Activated CD8-positive, alpha-beta memory T cell treated with anti-CD3 and anti-CD28 coated beads for 36 hours (primary cell): ENCODE data around the gene C14orf180. TPM values are rescaled to one million over a fixed set of nuclear protein-coding genes. Genes with fewer than 3 reads are reported as not detected.

Experiments
- CTCF ChIA-PET: fragments of 350-600 bp; sonication (Branson Sonifier 250); formaldehyde crosslinking; loops from one replicate; lab custom pipeline; 2021; ENCODE audit warnings: antibody characterized with exemption; lab: Charles Lee
- POLR2A ChIA-PET: fragments of 350-600 bp; sonication (Branson Sonifier 250); formaldehyde crosslinking; loops from one replicate; lab custom pipeline; 2021; ENCODE audit warnings: antibody characterized with exemption; lab: Charles Lee
- total RNA-seq, 2 experiments: library from RNA; stranded (reverse); gene quantifications; one replicate each; pipeline ENCODE4 v1.2.3, GENCODE V29; 2021

C14orf180 gene
- total RNA-seq, 2 experiments from 2014 or later: not detected

DNA sequence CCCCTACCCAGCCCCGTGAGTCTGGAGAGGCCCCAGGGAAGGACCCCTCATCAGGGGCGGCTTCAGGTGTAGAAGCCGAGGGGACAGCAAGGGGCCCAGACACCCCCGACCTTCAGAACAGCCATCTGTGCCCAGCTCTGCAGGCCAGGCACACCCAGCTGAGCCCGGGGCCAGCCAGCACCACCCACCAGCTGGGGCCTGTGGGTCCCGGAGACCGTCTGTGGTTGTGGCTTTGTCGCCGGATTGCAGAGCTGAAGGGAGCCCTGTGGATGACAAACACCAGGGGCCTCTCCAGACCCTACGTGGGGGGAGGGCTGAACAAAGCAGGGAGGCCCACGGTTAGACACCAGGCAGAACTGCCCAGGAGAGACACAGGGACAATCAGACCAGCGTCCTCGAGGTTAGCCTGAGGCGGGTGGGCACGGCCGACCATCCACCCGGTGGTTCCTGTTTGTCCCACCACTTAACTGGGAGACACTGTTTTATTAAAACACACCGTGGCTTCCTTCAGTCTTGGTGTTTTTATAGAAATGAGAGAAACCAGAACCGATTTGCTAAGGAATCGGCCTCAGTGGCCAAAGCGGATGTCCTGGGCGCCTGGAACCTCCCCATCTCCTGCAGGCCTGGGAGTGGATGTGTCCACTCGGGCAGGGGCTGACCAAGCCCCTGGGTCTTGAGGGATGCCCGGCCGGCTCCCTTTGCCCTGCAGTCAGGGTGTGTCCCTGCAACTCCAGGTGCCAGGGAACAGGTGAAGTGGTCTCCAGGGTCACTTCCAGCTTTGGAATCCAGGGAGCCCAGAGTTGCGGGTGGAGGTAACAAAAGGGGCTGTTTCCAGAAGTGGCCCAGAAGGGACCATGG lies 10.0 kb downstream of the C14orf180 start:
- ChIA-PET CTCF (no interaction called here), POLR2A (no interaction called here)

DNA sequence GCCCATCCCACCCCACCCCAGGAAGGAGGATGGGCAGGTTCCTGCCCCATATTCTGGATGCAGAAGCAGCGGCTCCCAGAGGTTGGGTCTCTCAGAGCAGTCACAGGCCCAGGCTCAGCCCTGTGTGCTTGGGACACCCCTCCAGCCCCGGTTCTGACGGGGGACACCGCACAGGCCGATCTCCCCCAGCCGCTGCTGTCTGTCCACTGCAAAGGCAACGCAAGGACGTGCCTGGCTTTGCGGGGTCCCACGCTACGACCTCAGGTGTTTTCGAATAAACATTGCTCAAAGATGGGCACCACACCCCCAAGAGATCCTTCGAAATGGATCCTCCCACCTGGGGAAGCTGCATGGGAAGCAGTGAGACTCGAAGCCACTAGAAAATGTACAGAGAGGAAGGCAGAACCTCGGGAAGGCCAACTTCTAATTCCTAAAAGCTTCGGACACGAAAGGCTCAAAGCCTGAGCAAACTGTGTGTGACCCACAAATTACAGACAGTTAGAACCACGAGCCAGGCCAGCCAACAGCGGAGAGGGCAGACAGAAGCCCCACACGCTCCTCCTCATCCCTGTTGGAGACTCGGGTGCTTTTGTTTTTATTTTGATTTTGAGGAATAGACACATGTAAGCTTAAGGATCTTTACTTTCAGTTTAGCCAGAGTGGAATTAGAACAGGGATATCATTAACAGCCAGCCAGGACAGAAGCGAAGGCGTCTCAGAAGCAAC lies 10.8 kb downstream of the C14orf180 start:
- ChIA-PET POLR2A (no interaction called here), CTCF (no interaction called here)

DNA sequence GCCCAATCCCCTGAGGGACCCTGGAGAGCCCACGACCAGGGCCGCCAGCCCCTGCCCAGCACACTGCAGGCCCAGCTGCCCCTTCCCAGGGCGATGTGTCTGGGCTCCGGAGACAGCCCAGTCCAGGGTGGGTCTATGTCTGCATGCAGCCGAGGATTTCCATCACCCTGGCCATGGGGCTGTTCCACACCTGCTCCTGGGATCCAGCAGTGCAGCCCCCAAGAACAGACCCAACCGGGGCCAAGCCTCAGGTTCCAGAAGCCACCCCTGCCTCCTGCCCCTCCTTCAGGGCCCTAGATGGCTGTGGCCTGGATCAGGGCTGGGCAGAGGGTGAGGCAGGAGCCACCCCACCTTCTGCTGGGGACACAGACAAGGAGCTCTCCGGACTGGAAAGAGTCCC lies 11.5 kb downstream of the C14orf180 start:
- ChIA-PET POLR2A (no interaction called here), CTCF (no interaction called here)

DNA sequence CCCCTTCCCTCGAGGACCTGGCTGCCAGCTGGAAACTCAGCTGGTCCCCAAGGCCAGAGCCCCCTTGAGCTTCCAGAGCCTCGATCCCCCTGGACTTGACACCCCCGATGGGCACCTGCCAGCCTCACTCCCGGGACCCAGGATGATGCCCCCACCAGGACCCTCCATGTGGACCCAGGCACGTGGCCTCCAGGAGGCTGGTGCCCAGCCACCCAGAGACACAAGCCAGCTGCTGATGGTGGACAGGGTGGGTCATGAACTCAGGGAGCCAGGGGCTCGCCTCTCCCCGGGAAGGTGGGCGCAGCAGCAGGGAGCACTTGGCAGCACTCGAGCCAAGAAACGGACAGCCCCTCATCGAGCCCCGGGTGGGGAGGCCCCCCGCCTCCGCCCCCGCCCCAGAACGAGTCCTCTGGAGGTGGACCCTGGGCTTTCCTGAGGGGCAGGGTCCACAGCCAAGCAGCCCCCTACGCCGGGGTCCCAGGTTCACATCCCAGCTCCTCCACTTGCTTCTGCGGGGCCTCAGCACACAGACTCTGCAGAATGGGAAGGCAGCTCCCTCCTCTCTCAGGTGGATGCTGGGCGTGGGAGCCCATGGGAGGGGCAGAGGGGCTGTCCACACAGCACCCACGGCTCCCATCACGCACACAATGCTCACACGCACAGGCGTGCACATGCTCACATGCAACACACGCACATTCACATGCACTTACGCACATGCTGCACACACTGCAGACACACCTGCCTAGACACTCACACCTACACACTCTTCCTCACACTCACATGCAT lies 12.1 kb downstream of the C14orf180 start:
- ChIA-PET POLR2A (no interaction called here), CTCF (no interaction called here)

DNA sequence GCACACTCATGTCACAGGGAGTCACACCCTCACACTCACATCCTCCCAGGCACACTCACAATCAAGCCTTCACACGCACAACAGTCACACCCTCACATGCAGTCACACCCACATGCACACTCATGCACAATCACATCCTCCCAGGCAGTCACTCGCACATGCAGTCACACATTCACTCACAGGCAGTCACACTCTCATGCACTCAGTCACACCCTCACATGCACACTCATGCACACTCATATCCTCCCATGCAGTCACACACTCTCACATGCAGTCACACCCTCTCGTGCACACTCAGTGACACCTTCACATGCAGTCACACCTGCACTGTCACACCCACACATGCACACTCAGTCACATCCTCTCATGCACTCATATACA lies 12.7 kb downstream of the C14orf180 start:
- CTCF ChIA-PET: no interaction called here

DNA sequence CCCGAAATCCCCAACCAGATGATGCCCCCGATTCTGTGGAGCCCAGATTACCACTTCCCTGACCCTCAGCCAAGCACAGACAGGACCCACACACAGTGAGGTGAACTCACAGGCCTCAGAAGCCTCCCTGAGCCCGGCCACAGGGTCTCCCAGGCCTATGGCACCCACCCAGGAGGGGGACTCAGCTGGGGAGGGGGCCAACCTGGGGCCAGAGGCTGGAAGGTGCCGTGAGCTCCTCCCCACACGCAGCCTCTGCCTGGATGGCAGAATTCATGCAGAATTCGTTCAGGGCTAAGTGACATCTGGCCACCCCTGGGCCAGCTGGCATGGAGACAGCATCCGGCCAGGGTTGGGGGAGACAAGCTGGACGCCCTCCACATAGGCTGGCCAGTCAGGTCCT lies 13.2 kb downstream of the C14orf180 start:
- CTCF ChIA-PET: no interaction called here
- POLR2A ChIA-PET: no interaction called here

More for the DNA sequence above, 12.7 kb downstream of the C14orf180 start:
- POLR2A ChIA-PET: no interaction called here

DNA sequence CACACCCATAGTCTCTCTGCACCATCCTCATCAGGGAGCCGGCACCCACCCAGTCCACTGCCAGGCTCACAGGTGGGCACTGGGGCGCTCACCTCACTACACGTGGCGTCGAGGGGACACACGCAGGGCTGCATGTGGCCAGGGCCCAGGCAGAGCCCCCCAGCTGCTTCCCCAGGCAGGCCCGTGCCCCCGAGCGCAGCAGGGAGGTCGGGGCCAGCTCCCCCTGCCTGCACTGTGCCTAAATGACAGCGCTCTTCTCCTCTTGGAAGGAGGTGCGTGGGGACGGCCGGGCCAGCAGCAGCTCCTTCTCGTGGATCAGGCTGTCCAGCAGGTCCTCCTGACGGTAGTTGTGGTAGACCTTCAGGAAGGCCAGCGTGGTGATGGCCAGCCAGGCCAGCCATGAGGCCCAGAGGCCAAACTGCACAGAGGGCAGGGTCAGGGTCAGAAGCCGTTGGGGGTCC lies 13.7 kb downstream of the C14orf180 start:
- ChIA-PET POLR2A (no interaction called here), CTCF (no interaction called here)

DNA sequence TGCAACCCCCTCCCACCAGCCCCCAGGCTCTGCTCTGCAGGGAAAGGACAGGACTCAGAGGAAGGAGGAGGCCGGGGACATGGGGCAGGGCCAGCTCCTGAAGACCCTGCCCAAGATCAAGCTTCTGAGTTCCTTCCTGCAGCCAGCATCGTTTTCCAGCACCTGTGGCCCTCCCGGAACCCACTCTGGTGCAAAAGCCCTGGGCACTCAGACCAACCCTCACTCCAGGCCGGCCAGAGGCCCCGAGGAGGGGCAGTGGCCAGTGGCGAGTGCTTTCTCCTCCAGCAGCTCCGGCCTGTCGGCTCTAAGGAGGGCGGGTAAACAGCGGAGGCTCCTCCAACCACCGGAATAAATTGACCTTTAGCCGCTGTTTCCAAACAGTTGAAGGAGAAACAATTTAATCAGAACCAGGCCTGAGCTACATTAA lies 14.2 kb downstream of the C14orf180 start:
- POLR2A ChIA-PET: no interaction called here
- CTCF ChIA-PET: no interaction called here

DNA sequence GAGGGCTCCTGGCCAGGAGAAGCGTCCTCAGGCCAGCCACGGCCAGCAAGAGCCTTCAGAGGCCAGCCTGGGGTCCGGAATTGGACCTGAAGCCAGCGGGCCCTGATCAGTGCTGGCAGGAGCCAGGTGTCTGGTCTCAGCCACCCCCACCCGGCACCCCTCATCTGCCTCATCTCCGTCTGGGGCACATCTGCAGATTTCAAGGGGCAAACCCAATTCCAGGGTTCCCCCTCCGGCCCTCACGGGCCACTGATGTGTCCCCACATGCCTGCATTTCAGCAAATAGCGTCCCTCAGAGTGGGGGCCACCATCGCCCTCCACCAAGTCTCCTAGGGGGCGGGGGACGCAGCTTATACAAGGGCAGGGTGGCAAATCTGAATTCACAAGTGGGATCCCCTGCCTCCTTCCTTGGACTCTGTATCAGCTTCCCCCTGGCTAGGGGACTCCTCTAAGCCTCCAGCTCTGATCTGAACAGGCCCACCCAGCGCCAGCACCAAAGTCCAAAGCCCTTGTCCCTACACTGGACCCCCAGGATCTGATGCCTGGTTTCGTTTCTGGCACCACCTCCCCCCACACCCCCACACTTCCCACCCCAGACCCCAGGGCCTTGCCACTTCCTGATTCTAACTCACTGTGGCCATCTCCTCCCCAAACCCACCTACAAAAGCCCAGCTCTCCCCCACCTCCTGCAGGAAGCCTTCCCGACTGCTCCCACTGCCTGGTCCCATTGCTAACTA lies 14.9 kb downstream of the C14orf180 start:
- ChIA-PET POLR2A (no interaction called here), CTCF (no interaction called here)

DNA sequence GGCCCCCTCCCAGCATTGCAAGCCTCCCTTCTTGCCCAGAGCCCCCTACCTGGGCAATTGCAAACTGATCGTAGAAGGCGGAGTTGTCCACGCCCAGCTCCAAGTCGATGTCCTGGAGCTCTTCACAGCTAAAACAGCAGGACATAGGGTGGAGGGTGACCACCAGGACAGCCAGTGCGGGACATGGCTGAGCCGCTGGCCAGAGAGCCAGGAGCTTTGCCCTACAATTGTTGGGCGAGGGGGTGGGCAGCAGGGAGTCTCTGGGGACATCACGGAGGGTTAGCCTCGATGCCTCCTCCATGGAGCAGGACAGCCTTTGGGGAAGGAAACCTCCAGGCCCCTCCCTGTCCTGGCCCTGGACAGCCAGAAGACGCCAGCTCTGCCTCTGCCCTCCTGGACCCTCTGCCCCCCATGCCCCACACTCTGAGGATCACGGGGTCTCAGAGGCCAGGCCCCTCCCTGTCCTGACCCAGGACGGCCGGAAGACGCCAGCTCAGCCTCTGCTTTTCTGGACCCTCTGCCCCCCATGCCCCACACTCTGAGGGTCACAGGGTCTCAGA lies 15.6 kb downstream of the C14orf180 start:
- CTCF ChIA-PET: no interaction called here
- POLR2A ChIA-PET: no interaction called here

DNA sequence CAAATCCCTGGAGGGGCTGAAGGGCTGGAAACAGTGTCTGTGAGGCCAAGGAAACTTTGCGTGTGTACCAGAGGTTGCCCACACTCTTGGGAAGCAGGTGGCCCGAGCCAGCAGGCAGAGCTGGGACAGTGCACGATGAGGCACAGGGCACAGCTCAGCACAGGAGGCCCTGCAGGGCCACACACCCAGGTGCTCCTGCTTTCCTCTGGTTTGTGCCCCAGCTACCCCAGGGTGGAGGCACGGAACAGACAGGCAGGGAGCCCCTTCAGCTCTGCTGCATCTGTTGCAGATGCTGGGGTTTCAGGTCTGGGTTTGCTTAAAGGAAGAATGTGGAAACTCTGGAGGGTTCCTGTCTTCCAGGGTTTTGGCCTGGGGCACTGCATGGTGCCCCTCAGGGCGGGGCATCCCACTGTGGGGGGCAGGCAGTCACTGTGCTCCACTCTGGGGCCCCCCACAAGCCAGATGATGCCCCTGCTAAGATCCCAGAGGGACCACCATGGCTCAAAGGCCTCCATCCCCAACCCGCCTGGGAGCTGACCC lies 16.4 kb downstream of the C14orf180 start:
- POLR2A ChIA-PET: no interaction called here
- CTCF ChIA-PET: no interaction called here

DNA sequence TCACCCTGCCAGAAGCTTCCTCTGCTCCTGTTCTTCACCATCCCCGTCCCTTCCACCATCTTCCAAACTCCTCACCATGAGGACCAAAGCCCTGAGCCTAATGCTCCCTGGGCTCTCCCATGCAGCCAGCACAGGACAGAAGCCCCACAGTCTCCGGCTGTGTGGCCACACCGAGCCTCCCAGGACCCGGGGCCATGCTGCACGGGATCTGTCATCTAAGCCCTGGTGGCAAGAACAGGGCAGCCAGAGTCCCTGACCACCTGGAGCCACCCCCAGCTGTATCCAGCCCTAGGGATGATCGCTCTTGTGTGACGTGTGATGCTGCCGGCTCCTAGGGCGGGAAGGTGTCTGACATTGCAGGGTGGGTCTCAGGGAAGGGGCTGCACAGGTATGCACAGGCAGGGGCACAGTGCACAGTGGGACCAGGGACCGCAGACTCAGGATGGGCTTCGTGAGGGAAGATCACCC lies 16.9 kb downstream of the C14orf180 start:
- ChIA-PET CTCF (no interaction called here), POLR2A (no interaction called here)

DNA sequence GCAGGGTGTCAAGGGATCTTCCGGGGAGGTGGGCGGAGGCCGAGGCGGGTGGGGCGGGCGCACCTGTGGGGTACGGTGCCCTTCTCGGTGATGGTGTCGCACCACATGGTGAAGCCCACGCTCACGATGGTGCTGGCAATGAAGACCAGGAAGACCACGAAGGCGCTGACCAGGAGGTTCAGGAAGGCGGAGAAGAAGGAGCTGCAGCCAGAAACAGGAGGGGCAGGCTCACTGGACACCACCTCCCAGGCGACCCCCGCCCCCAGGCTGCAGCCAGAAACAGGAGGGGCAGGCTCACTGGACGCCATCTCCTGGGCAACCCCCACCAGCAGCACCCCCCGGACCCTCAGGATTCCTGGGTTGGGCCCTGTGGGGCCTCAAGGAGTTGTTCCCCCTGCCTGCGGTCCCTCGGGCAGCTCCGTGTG lies 17.4 kb downstream of the C14orf180 start:
- POLR2A ChIA-PET: no interaction called here

DNA sequence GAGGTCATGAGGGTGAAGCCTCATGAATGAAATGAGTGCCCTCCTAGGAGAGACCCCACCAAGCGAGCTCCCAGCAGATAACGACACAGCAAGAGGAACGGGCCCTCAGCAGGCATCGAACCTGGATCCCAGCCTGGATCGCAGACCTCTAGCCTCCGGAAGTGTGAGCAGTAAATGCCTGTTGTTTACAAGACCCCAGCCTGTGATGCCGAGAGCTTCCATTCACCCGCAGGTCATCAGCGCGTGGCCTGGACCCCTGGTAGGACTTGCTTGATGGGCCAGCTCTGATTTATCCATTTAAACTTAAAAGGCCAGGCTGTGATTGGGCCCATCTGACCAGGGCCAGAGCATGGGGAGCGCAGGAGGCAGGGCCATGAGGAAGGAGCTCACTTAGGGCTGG lies 18.0 kb downstream of the C14orf180 start:
- ChIA-PET CTCF (no interaction called here), POLR2A (no interaction called here)

More for the DNA sequence above, 17.4 kb downstream of the C14orf180 start:
- CTCF ChIA-PET: no interaction called here

DNA sequence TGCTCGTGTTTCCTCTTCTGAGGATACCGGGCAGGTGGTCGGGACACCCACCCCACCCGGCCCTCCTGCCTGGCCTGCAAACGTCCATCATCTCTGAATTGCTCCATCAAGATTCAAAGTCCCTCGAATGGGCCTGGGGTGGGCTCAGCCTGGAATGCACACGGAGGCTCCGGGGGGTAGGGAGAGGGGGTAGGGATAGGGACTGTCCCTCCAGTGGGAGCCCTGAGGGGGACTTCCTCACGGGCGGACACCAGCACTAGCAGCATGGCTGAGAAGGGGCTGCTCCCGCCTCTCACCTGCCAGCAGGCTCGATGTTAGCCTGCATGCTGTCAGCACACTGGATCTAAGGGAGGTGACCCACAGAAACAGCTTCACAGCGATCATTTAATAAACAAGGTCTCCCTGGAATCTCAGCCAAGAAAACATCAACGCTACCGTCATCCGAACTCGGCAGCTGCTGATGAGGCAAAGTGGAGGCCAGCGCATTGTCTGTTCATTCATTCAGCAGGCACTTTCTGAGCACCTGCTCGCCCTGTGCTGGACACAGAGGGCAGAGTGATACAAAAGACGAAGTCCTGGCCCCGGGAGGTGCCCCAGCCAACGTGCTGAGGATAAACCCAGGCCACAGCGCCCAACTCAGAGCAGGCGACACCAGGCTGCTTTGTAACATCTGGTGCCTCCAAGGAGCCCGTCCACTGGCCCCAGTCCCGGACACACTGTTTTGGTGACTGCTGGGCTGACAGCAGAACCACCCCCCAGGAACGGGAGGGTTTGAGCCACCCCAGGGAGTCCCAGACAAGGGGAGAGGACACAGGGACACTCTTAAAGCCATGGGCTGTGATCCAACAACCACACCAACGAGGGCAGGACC lies 18.7 kb downstream of the C14orf180 start:
- CTCF ChIA-PET: no interaction called here

DNA sequence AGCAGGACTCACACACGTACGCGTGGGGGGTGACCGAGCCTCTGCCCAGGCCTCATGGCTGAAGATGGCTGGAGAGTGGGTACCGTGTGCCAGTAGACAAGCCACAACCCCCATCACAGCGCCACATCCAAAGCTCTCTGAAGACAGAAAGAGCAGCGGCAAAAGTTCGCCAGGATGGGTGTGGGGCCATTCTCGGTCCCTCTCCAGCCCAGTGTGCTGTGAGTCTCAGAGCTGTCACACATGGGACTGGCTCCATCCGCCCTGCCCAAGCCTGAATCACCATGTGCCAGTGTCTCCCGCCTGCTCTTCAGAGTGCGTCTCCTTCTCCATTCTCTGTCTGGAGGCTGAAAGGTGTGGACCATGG lies 19.3 kb downstream of the C14orf180 start:
- ChIA-PET CTCF (no interaction called here), POLR2A (no interaction called here)

More for the DNA sequence above, 18.7 kb downstream of the C14orf180 start:
- POLR2A ChIA-PET: no interaction called here

DNA sequence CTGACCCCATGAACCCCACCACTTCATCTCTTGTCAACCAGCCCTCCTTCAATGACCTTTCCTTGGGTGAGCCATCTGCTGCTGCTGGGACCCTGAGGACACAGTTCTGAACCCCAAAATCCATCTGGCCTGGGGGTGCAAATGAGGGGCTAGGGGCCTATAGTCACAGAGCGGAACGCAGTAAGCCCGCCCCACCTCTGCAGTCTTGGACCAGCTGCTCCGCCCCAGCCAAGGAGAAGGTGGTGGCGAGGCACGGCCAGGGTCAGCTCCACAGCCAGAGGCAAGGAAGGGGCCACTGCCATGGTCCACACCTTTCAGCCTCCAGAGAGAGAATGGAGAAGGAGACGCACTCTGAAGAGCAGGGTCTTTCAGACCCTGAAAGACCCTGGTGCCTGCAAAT lies 19.9 kb downstream of the C14orf180 start:
- ChIA-PET POLR2A (no interaction called here), CTCF (no interaction called here)

DNA sequence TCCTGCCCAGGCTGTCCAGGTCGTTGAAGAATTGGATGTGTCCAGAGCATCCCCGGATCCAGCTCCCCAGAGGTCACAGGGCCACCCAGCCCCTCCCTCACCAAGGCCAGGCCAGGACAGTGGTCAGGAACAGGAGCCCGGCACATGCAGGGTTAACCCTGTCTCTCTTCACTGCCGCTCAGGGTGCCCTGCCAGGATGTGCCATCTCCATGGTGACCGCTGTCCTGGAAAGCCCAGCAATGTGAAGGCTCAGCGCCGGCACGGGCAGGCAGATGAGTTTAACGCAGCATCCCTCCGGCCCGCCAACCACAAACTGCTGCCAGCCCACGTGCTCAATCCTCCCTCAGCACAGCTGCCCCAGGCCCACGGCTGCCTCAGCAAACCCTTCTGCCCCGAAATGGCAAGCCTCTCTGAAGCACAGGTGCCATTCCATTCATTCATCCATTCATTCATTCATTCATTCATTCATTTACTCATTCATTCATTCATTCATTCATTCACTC lies 20.6 kb downstream of the C14orf180 start:
- CTCF ChIA-PET: no interaction called here
- POLR2A ChIA-PET: no interaction called here
